CD8-positive, alpha-beta memory T cell (primary cell): ENCODE results near the gene TNRC18. TPM values are rescaled to one million over a fixed set of nuclear protein-coding genes. Genes with fewer than 3 reads are reported as not detected.

Experiments used
- CTCF ChIA-PET: fragments of 350-600 bp; sonication (Branson Sonifier 250); formaldehyde crosslinking; loops from one replicate; lab custom pipeline; 2021; ENCODE audit warnings: antibody characterized with exemption; lab: Charles Lee
- POLR2A ChIA-PET: fragments of 350-600 bp; sonication (Branson Sonifier 250); formaldehyde crosslinking; loops from one replicate; lab custom pipeline; 2021; ENCODE audit warnings: antibody characterized with exemption; lab: Charles Lee
- DNase-seq, 5 donors: peaks; one replicate each; pipeline versions ENCODE4 v3.0.0 to v3.0.0-alpha.2; 2020 to 2022; ENCODE audit warnings: mixed read lengths in 1 of 5
- H3K27ac ChIP-seq: one replicate; pipeline ENCODE4 v1.7.0; 2013; ENCODE audit warnings: low read depth, mild to moderate bottlenecking, low read length, moderate library complexity
- H3K27me3 ChIP-seq: 2 replicates; pipeline ENCODE4 v1.7.0; 2013; ENCODE audit warnings: low read length, mild to moderate bottlenecking; ENCODE audit not compliant: insufficient read depth, poor library complexity, severe bottlenecking
- H3K36me3 ChIP-seq: 2 replicates; pipeline ENCODE4 v1.7.0; 2013; ENCODE audit warnings: mild to moderate bottlenecking, low read length, moderate library complexity; ENCODE audit not compliant: insufficient read depth
- H3K4me1 ChIP-seq: 2 replicates; pipeline ENCODE4 v1.7.0; 2013; ENCODE audit warnings: mild to moderate bottlenecking, low read length, moderate library complexity; ENCODE audit not compliant: insufficient read depth
- H3K4me3 ChIP-seq: 2 replicates; pipeline ENCODE4 v1.7.0; 2013; ENCODE audit warnings: mild to moderate bottlenecking, low read length
- H3K9me3 ChIP-seq: 2 replicates; pipeline ENCODE4 v1.7.0; 2013; ENCODE audit warnings: mild to moderate bottlenecking, low read length
- H3K27ac Mint-ChIP-seq, 8 donors: one replicate each; pipeline ENCODE4 v1.8.0; 2020 to 2021; ENCODE audit warnings: mixed read lengths in 8 of 8, mild to moderate bottlenecking in 6 of 8, inconsistent platforms in 3 of 8, moderate library complexity in 3 of 8
- H3K27me3 Mint-ChIP-seq, 2 donors: one replicate each; pipeline ENCODE4 v1.8.0; 2020 to 2021; ENCODE audit warnings: mixed read lengths in 2 of 2, mild to moderate bottlenecking in 1 of 2, moderate library complexity in 1 of 2
- H3K36me3 Mint-ChIP-seq, 3 donors: one replicate each; pipeline ENCODE4 v1.8.0; 2020 to 2021; ENCODE audit warnings: mixed read lengths in 3 of 3, inconsistent platforms in 1 of 3, mild to moderate bottlenecking in 1 of 3
- H3K4me1 Mint-ChIP-seq, 3 donors: one replicate each; pipeline ENCODE4 v1.8.0; 2020 to 2021; ENCODE audit warnings: mixed read lengths in 3 of 3, inconsistent platforms in 1 of 3, mild to moderate bottlenecking in 1 of 3
- H3K4me3 Mint-ChIP-seq, 7 donors: one replicate each; pipeline ENCODE4 v1.8.0; 2020 to 2021; ENCODE audit warnings: mixed read lengths in 7 of 7, mild to moderate bottlenecking in 6 of 7, moderate library complexity in 4 of 7, inconsistent platforms in 2 of 7
- H3K9me3 Mint-ChIP-seq, 5 donors: one replicate each; pipeline ENCODE4 v1.8.0; 2020 to 2022; ENCODE audit warnings: mixed read lengths in 5 of 5, mild to moderate bottlenecking in 3 of 5, moderate library complexity in 2 of 5, inconsistent platforms in 1 of 5
- polyA plus RNA-seq: library from polyadenylated mRNA; unstranded; fragments of 300-500 nt; fragmentation: Illumina TruSeq; gene quantifications from one replicate; pipeline ENCODE4 v1.2.3, GENCODE V29; 2021
- total RNA-seq, 2 experiments: library from RNA; stranded (reverse); gene quantifications; one replicate each; pipeline ENCODE4 v1.2.3, GENCODE V29; 2021

Gene TNRC18
- total and polyA plus RNA-seq, 3 experiments from 2014 or later, result 2.1 to 47.4 (median 44.7) TPM

- Mint-ChIP-seq H3K27ac (no peak overlapping the region), H3K4me1 (no peaks in the 10 kb centered on the region), H3K9me3 (peaks cover 0 to 2% (median 0%) of the 10 kb centered on the region in 5 donors), H3K36me3 (no peaks in the 10 kb centered on the region), H3K27me3 (peaks cover 0 to 6% of the 10 kb centered on the region in 2 donors), H3K4me3 (no peak overlapping the region)
- DNase-seq, result no peak
- no peaks in the 10 kb centered on the region for H3K36me3 ChIP-seq
- no peaks in the 10 kb centered on the region for H3K27me3 ChIP-seq
- CTCF ChIA-PET, result interaction anchor here (1.0 kb wide), 1 partner anchor 82 kb away, joined by 3 read pairs; no protein-coding TSS in a partner anchor
- no peaks in the 10 kb centered on the region for H3K9me3 ChIP-seq
- no peaks in the 10 kb centered on the region for H3K4me1 ChIP-seq
- no peak overlapping the region for H3K4me3 ChIP-seq
- H3K27ac ChIP-seq, result no peak overlapping the region
- POLR2A ChIA-PET, result no interaction called here
Observed at GRCh38 chr7:5448378-5449037, 24.9 kb upstream of the TNRC18 start.

- Histone ChIP-seq H3K4me3 (no peak overlapping the region), H3K27ac (no peak overlapping the region), H3K4me1 (no peaks in the 10 kb centered on the region), H3K36me3 (no peaks in the 10 kb centered on the region), H3K9me3 (no peaks in the 10 kb centered on the region), H3K27me3 (no peaks in the 10 kb centered on the region)
- no peak for DNase-seq
- Mint-ChIP-seq H3K9me3 (no peaks in the 10 kb centered on the region), H3K4me1 (no peaks in the 10 kb centered on the region), H3K4me3 (no peak overlapping the region), H3K27me3 (peaks cover 0 to 6% of the 10 kb centered on the region in 2 donors), H3K36me3 (no peaks in the 10 kb centered on the region), H3K27ac (no peak overlapping the region)
- POLR2A ChIA-PET, result no interaction called here
- CTCF ChIA-PET, result no interaction called here
Observed at GRCh38 chr7:5445981-5446594, 22.5 kb upstream of the TNRC18 start.

- H3K4me3 Mint-ChIP-seq, result no peak overlapping the region
Observed at GRCh38 chr7:5443678-5444077, 20.0 kb upstream of the TNRC18 start.

GRCh38 chr7:5442757-5443305 lies 19.2 kb upstream of the TNRC18 start:
- Histone ChIP-seq H3K4me1 (no peaks in the 10 kb centered on the region), H3K27me3 (no peaks in the 10 kb centered on the region), H3K4me3 (no peak overlapping the region), H3K36me3 (no peaks in the 10 kb centered on the region), H3K27ac (no peak overlapping the region), H3K9me3 (no peaks in the 10 kb centered on the region)
- Mint-ChIP-seq H3K27me3 (peaks cover 0 to 5% of the 10 kb centered on the region in 2 donors), H3K36me3 (peaks cover 0 to 3% (median 3%) of the 10 kb centered on the region in 3 donors), H3K4me3 (no peak overlapping the region), H3K27ac (no peak overlapping the region), H3K9me3 (no peaks in the 10 kb centered on the region), H3K4me1 (no peaks in the 10 kb centered on the region)
- CTCF ChIA-PET, result no interaction called here
- no peak for DNase-seq
- POLR2A ChIA-PET, result no interaction called here

More at GRCh38 chr7:5443678-5444077, 20.0 kb upstream of the TNRC18 start:
- CTCF ChIA-PET, result no interaction called here
- H3K4me1 ChIP-seq, result no peaks in the 10 kb centered on the region
- H3K36me3 ChIP-seq, result no peaks in the 10 kb centered on the region
- H3K9me3 ChIP-seq, result no peaks in the 10 kb centered on the region
- no peaks in the 10 kb centered on the region for H3K9me3 Mint-ChIP-seq
- POLR2A ChIA-PET, result no interaction called here
- H3K4me3 ChIP-seq, result no peak overlapping the region
- no peaks in the 10 kb centered on the region for H3K4me1 Mint-ChIP-seq
- no peak for DNase-seq
- H3K36me3 Mint-ChIP-seq, result no peaks in the 10 kb centered on the region
- H3K27ac Mint-ChIP-seq, result no peak overlapping the region
- peaks cover 0 to 7% of the 10 kb centered on the region in 2 donors for H3K27me3 Mint-ChIP-seq
- no peak overlapping the region for H3K27ac ChIP-seq
- H3K27me3 ChIP-seq, result no peaks in the 10 kb centered on the region

DNA sequence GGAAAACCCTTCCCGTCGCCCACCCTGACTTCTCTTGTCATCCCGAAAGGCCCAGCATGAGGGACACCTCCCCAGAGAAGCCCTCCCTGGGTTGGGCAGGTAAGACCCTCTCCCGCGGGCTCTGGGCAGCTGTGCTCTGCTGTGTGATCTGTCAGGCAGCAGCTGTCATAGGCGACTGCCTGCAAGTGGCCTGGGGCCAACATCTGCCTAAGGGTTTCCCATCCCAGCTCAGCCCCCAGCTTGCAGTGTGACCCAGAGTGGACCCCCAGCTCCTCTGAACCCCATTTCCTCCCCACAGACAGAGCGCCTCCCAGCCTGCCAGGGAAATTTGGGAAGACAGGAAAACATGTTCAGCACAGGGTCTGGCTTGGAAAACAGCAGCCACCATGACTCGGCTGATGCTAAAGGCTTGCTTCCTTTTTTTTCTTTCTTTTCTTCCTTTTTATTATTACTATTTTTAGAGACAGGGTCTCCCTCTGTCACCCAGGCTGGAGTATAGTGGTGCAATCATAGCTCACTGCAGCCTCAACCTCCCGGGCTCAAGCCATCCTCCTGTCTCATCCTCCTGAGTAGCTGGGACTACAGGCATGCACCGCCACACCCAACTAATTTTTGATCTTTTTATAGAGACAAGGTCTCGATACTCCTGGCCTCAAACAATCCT lies 18.3 kb upstream of the TNRC18 start:
- H3K9me3 Mint-ChIP-seq, result peaks cover 0 to 5% (median 4%) of the 10 kb centered on the region in 5 donors

DNA sequence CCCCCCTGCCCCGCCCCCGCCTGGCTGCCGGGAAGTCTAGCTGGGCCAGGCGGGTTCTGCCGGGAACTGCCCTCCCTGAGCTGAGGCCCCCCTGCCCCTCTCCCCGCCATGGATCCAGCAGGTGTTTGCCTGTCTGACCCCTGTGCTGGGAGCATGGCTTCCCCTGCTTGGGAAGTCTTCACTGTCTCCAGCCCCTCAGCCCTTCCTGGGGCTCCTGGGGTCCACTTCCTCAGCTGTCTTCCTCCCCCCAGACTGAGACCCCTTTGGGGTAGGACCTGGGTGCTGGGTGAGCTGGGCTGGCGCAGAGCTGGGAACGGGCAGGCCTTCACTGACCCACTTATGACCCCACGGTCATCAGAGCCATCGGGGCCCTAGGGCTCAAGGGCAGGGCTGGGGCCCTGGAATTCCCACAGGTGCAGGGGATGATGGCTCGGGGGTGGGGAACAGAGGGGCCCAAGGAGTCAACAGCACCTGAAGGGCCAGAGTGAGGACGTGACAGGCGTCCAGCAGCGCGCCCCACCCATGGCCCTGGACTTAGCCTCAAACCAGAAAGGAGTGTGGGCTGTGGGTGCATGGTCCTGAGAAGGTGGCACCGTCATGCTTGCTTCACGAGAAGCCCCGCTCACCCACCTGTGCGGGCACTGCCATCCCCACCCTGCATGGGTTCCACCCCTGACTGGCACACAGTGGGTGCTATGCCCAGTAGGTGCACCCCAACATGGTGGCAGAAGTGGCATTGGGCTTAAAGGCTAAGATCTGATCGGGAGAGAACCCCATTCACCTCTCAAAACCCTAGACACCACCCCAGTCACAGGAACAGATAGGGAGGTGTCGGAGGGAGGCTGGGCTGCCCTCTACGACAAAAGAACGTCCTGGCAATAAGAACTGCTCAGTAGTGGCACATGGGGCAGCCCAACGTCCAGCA lies 16.2 kb upstream of the TNRC18 start:
- no peak for DNase-seq
- Histone ChIP-seq H3K36me3 (no peaks in the 10 kb centered on the region), H3K27me3 (no peaks in the 10 kb centered on the region), H3K9me3 (no peaks in the 10 kb centered on the region), H3K4me3 (no peak overlapping the region), H3K27ac (no peak overlapping the region), H3K4me1 (no peaks in the 10 kb centered on the region)
- H3K4me3 Mint-ChIP-seq, result no peak overlapping the region
- no peak overlapping the region for H3K27ac Mint-ChIP-seq
- H3K36me3 Mint-ChIP-seq, result peaks cover 0 to 20% (median 6%) of the 10 kb centered on the region in 3 donors
- peaks cover 4 to 6% of the 10 kb centered on the region in 2 donors for H3K27me3 Mint-ChIP-seq
- H3K4me1 Mint-ChIP-seq, result no peaks in the 10 kb centered on the region
- POLR2A ChIA-PET, result no interaction called here
- CTCF ChIA-PET, result no interaction called here
- peaks cover 0 to 5% (median 4%) of the 10 kb centered on the region in 5 donors for H3K9me3 Mint-ChIP-seq

More for the DNA sequence above, 18.3 kb upstream of the TNRC18 start:
- Histone ChIP-seq H3K27me3 (no peaks in the 10 kb centered on the region), H3K36me3 (no peaks in the 10 kb centered on the region), H3K4me3 (no peak overlapping the region), H3K27ac (no peak overlapping the region), H3K9me3 (no peaks in the 10 kb centered on the region), H3K4me1 (no peaks in the 10 kb centered on the region)
- DNase-seq, result no peak
- H3K27ac Mint-ChIP-seq, result no peak overlapping the region
- no peak overlapping the region for H3K4me3 Mint-ChIP-seq
- no peaks in the 10 kb centered on the region for H3K4me1 Mint-ChIP-seq
- H3K27me3 Mint-ChIP-seq, result peaks cover 0 to 5% of the 10 kb centered on the region in 2 donors
- H3K36me3 Mint-ChIP-seq, result peaks cover 0 to 9% (median 6%) of the 10 kb centered on the region in 3 donors
- ChIA-PET POLR2A (no interaction called here), CTCF (interaction anchor here (1.3 to 1.6 kb wide), 2 partner anchors 9 to 40 kb away, joined by 3 to 4 read pairs; no protein-coding TSS in a partner anchor)

DNA sequence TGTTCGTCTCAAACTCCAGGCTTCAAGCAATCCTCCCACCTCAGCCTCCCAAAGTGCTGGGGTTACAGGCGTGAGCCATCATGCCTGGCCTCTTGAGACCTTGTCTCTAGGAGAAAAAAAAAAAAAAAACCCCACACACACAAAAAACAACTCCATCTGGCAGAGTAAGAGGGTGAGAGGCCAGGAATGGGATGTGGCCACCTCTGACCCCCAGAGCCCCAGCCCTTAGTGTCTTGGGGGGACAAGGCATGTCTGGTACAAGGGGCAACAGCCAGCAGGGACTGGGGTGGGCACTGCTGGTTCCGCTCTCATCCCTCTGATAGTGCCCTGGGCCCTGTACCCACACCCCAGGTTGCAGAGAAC lies 15.6 kb upstream of the TNRC18 start:
- H3K27me3 Mint-ChIP-seq, result peaks cover 3 to 13% of the 10 kb centered on the region in 2 donors
- H3K27me3 ChIP-seq, result no peaks in the 10 kb centered on the region
- DNase-seq, result no peak
- H3K36me3 ChIP-seq, result no peaks in the 10 kb centered on the region
- ChIA-PET POLR2A (no interaction called here), CTCF (no interaction called here)
- no peak overlapping the region for H3K27ac Mint-ChIP-seq
- H3K9me3 Mint-ChIP-seq, result peaks cover 0 to 7% (median 5%) of the 10 kb centered on the region in 5 donors
- no peak overlapping the region for H3K4me3 Mint-ChIP-seq
- H3K4me1 ChIP-seq, result no peaks in the 10 kb centered on the region
- no peaks in the 10 kb centered on the region for H3K9me3 ChIP-seq
- H3K36me3 Mint-ChIP-seq, result peaks cover 4 to 26% (median 6%) of the 10 kb centered on the region in 3 donors
- no peak overlapping the region for H3K4me3 ChIP-seq
- H3K27ac ChIP-seq, result no peak overlapping the region
- H3K4me1 Mint-ChIP-seq, result no peaks in the 10 kb centered on the region
